ENCODE data around the gene CHST13. TPM values are rescaled to one million over a fixed set of nuclear protein-coding genes. Genes with fewer than 3 reads are reported as not detected.

The CHST13 gene
- total RNA-seq, 2 donors from 2014 or later = 0.22 to 1.6 TPM

GRCh38 chr3:126477061-126477380, 46.9 kb upstream of the CHST13 start:
- Histone ChIP-seq H3K9me3 (no peaks in the 10 kb centered on the region), H3K27me3 (no peaks in the 10 kb centered on the region), H3K9ac (ENCODE audit: low read depth in 2 of 2, low read length in 2 of 2) (no peak overlapping the region), H3K4me1 (peaks cover 18% of the 10 kb centered on the region), H3K27ac (no peak overlapping the region), H3K36me3 (no peaks in the 10 kb centered on the region), H3K4me3 (no peak overlapping the region)
- no peak for TF ChIP-seq CTCF (IDR thresholded peaks at IDR 0.05)
- DNase-seq = no peak
- intact Hi-C loops (cut with DNase I) = no loop called here

GRCh38 chr3:126478581-126479310, 45.2 kb upstream of the CHST13 start:
- Histone ChIP-seq H3K4me1 (peaks cover 2% of the 10 kb centered on the region), H3K9me3 (no peaks in the 10 kb centered on the region), H3K9ac (ENCODE audit: low read depth in 2 of 2, low read length in 2 of 2) (no peak overlapping the region), H3K27ac (no peak overlapping the region), H3K27me3 (no peaks in the 10 kb centered on the region), H3K36me3 (no peaks in the 10 kb centered on the region), H3K4me3 (no peak overlapping the region)
- intact Hi-C loops (cut with DNase I) = no loop called here
- TF ChIP-seq CTCF (IDR thresholded peaks at IDR 0.05) = no peak
- no peak for DNase-seq

- TF ChIP-seq CTCF (IDR thresholded peaks at IDR 0.05) = no peak
- intact Hi-C loops (cut with DNase I) = no loop called here
- no peak for DNase-seq
- Histone ChIP-seq H3K27me3 (no peaks in the 10 kb centered on the region), H3K27ac (no peak overlapping the region), H3K4me3 (no peak overlapping the region), H3K4me1 (no peaks in the 10 kb centered on the region), H3K9me3 (no peaks in the 10 kb centered on the region), H3K9ac (ENCODE audit: low read depth in 2 of 2, low read length in 2 of 2) (no peak overlapping the region), H3K36me3 (no peaks in the 10 kb centered on the region)
These were observed 44.3 kb upstream of the CHST13 start for GRCh38 chr3:126479642-126480041.

GRCh38 chr3:126480206-126480605, 43.7 kb upstream of the CHST13 start:
- Histone ChIP-seq H3K9ac (ENCODE audit: low read depth in 2 of 2, low read length in 2 of 2) (no peak overlapping the region), H3K9me3 (no peaks in the 10 kb centered on the region), H3K4me1 (no peaks in the 10 kb centered on the region), H3K27ac (no peak overlapping the region), H3K4me3 (no peak overlapping the region), H3K27me3 (no peaks in the 10 kb centered on the region), H3K36me3 (no peaks in the 10 kb centered on the region)
- intact Hi-C loops (cut with DNase I) = no loop called here
- no peak for TF ChIP-seq CTCF (IDR thresholded peaks at IDR 0.05)
- DNase-seq = no peak

- H3K27ac ChIP-seq = no peak overlapping the region
- no peaks in the 10 kb centered on the region for H3K27me3 ChIP-seq
- H3K4me3 ChIP-seq = no peak overlapping the region
- DNase-seq = no peak
- H3K36me3 ChIP-seq = no peaks in the 10 kb centered on the region
- no peaks in the 10 kb centered on the region for H3K9me3 ChIP-seq
- no peak for TF ChIP-seq CTCF (IDR thresholded peaks at IDR 0.05)
- intact Hi-C loops (cut with DNase I) = no loop called here
- no peaks in the 10 kb centered on the region for H3K4me1 ChIP-seq
- no peak overlapping the region for H3K9ac ChIP-seq (ENCODE audit: low read depth in 2 of 2, low read length in 2 of 2)
These were observed 43.1 kb upstream of the CHST13 start for GRCh38 chr3:126480861-126481260.

Data from colonic mucosa (tissue), 4 donors.